EH (cell line): ENCODE data around the gene FGD4.
"Not testable (repeated sequence)": the region's sequence is repeated elsewhere in the genome, so short reads cannot be mapped to it uniquely, and the experiment has no call there.

Experiments used
- DNase-seq: peaks from one replicate; pipeline ENCODE4 v3.0.0-alpha.2; 2015; ENCODE audit warnings: low read depth

Gene FGD4

DNA sequence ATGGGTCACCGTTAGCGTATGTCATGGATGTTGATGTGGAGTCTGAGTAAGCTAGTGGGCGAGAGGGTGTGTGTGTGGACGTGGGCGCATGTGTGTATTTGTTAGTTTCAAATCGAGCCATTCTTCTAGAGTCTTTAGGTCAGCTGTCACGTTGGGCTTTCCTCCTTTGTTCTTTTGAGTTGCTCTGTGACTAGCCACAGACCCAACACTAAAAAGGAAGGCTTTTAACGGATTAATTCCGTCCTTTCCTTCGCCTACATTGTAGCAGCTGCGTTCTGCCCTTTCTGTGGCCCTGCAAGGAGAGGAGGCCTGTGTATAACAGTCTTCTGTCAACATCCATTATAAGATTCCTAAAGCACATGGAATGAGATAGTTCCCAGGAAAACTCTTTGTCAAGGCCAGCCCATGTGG lies 162.6 kb downstream of the FGD4 start:
- peak; percentile 84 for DNase-seq

DNA sequence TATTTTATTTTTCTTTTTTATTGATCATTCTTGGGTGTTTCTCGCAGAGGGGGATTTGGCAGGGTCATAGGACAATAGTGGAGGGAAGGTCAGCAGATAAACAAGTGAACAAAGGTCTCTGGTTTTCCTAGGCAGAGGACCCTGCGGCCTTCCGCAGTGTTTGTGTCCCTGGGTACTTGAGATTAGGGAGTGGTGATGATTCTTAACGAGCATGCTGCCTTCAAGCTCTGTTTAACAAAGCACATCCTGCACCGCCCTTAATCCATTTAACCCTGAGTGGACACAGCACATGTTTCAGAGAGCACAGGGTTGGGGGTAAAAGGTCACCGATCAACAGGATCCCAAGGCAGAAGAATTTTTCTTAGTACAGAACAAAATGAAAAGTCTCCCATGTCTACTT lies 163.1 kb downstream of the FGD4 start:
- not testable (repeated sequence) for DNase-seq

DNA sequence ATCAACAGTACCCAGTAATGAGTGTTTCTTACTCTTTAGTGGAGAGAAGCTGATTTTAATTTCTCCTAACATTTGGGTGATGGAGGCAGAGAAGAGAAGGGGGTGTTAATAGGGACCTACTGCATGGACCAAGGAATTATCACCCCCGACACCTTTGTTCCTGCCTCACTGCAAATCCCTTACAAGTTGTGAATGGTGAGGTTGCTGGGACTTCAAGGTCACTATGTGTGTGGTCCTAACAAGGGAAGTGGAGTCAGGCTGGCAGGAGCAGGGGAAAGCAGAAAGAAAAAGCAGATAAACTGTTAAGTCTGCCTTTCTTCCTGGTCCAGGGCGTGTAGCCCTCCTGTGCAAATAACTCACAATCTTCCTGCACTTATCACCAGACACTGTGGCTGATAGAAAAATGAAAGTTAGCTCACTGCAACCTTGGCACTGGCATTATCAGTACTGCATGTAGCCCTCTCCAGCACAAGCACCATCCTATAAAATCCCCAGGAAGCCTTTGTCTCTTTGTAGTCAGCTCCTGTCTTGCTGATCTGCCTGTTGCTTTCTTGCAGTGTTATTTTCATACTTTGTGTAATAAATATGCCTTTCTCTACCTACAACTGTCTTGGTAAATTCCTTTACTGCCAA lies 167.4 kb downstream of the FGD4 start:
- peak; percentile 56 for DNase-seq

DNA sequence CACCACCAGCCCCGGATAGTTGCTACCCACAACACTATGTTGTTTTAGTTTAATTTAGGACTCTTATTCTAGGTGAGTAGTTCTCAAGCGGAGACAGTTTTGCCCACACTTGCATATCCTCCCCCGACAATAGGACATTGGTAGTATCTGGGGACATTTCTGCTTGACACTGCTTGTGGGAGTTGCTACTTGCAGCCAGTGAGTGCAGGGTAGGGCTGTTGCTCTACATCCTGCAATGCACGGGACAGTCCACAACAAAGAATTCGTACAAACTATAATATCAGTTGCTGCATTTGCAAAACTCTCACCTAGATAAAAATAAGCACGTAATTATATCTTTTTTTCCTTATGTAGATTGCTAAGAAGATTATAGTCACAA lies 167.9 kb downstream of the FGD4 start:
- DNase-seq: no peak

DNA sequence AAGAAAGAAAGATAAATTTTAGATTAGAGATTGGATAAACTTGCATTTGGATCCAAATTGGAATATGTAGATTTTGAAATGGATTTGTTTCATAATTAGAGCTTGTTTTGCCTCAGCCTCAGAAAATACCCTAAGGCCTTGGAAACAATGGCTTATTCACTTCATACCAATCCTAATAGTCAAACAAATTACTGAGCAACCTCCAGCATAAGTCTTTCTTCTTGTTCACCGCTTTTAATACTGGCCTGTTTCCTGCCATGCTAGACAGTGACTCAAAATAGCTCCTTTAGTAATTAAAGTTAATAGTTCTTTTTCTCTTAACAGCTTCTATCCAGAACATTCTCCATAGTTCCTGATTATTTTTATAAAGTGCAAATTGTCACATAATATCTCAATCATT lies 168.9 kb downstream of the FGD4 start:
- DNase-seq: peak; percentile 95

DNA sequence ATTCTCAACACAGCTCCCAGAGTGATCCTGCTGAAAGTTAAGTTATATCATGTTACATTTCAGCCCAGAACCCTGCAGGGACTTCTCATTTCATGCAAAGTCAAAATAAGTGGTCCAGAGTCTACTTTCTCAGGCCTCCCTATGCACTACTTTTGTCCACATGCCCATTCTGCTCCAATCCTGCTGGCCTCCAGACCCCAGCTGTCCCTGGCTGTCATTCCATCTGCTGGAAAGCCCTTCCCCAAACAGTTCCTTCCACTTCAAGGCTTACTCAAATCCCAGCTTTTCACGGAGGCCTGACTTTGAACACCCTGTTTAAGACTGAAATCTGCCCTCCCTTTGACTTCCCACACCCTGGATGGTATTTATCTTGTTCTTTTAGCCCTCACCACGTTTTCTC lies 169.9 kb downstream of the FGD4 start:
- peak; percentile 29 for DNase-seq

DNA sequence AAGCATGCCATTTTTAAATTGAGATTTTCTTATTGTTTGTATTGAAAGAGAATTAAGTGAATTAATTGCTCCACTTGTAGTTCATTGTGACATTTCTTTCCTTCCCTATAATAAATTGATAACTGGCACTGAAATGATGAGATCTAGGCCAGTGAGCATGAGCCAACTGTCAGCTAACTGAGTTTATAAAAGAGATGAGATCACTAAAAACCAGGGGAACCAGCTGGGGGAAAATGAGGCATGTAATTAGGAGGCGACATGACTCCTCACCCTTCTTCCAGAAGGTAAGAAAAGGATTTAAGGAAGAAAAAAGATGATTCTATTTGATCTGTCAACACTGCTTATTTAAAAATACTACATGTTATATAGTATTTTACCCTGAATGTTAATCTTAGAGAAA lies 175.2 kb downstream of the FGD4 start:
- DNase-seq: no peak

DNA sequence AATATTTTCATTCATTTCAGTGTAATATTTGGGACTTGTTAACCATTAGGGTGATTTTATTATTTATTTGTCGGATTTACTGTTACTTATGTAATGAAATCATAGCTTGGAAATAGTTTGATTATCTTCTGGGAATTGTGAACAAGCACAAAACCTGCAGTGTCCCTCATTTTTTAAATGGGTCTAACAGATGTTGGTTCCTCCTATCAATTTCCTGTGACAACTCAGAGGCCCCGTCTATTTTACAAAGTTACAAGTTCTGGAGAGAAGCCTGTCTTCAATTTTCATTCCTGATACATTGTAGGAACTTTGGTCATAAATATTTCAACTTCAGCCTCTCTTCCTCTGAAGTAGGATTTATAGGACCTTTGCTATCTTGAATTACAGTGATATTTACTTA lies 178.0 kb downstream of the FGD4 start:
- DNase-seq: no peak

DNA sequence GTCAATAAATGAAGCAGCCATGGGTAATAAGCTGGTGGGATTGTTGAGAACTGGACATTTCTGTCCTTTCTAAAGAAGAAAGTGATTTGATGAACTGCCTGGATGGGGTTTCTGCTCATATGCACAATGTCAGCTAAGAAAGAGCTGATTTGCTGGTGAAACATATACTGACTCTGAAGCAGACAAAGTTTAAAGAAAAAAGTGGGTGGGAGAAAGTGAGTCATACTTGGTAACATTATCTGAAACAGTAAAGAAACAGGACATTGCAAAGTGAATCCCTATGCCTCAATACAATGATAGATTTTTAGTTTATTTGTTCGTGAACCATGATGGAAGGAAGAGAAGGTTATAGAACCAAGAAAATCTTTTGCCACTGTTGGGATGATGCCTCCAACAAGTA lies 184.2 kb downstream of the FGD4 start:
- DNase-seq: peak; percentile 54

DNA sequence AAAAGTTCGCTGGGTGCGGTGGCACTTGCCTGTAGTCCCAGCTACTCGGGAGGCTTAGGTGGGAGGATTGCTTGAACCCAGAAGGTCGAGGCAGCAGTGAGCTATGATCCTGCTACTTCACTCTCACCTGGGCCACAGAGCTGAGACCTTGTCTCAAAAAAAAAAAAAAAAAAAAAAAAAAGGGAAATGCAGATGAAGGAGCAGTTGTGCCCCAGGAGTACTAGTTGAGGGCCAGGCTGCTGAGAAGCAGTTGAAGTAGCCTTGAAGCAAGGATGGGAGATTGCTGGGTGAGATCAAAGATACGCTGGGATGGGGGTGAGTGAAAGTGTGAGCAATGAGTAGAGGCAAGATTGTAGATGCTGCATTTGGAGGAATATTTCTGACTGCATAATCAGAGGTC lies 186.3 kb downstream of the FGD4 start:
- DNase-seq: no peak

DNA sequence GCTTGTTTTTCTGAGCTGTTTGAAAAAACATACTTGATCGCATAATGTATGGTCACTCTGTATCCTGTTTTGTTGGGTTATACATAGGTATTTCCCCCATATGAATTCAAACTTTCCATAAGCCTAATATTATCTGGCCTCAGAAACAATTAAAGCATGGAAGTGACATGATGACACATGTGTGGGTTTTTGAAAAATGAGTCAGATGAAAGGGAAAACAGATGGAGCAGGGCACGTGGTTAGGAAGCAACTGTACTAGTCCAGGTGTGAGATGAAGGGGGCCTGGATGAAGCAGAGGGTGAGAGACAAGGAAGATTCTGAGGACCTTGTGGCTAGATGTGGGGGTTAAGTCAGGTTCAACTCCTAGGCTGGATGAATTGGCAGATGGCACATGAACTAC lies 187.0 kb downstream of the FGD4 start:
- peak; percentile 57 for DNase-seq

DNA sequence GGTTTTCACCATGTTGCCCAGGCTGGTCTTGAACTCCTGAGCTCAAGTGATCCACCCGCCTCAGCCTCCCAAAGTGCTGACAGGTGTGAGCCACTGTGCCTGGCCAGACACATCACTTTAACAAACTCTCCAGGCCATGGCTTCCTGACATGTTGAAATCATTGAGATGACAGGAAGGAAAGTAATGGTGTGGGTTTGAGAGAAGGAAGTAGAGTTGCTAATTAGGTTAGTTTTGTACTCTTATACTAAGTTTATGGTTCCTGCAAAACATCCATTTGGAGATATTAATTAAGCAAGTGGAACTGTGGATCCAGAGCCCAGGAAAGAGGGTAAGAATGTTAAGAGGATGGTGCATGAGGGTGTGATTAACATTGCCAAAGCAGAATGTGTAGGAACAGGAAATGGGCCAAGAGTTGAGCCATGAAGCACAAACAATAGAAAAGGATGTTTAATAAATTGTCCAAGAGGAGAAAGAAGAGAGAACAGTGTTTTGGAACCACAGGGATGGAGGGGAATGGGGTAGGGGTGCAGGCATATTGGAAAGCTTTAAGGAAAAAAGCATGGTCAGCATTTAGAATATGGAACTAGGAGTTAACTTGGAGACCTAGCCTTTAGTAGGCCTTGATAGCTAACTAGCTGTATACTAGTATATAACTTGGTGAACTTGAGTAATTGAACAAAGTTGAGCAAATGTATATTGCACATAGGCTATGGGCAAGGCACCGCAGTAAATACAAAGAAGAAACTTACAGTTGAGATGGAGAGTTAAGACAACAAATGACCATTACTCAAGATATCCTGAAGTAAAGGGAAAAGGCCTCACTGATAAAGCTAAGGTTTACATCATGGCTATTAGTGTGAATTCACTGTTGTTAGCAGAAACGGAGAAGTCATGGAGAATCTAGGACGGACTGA lies 188.5 kb downstream of the FGD4 start:
- no peak for DNase-seq

DNA sequence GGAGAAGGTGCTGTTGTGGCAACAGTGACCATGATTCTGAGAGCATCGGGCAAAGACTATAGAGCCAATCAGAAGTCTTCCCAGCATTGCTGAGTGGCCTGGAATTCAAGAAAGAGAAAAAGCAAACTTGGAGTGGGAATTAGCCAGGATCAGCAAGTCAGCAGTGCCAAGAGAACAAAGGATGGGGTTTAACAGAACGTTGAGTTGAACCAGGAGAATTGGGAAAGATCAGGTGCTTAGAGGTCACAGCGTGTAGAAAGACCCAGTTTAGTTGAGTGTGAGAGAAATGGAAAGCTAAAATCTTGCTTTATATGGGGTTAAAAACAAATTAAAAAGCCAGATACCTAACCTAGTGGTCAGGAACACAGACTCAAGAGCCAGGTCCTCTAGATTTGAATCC lies 189.2 kb downstream of the FGD4 start:
- DNase-seq: no peak

DNA sequence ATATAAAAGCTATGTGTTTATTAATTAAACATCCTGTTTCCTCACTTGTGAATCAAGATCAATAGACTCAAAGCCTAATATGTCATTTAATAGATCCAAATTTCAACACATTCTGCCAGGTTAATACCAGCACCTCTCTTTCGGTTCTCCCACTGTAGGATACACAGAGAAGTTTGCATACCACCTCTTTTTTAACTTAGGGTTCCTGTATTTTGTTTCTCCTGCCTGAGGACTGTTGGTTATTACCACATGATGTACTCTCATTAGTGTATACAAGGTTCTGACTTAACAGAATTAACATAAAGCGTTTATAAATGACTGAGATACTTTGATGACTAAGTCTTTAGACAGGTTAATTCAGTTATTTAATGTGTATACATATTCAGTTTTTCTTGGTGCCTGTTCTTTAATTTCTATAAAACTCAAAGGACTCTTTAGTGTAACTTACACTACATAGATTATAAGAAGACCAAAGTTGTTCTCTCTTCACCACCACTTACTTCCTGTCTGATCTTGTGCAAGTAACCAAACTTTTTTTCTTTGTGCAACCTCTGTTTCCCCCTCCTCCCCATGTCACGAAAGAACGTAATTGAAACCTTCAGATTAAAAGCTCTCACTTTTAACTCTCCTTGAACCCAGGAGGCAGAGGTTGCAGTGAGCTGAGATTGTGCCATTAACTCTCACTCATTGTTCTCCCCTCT lies 190.0 kb downstream of the FGD4 start:
- DNase-seq: no peak

DNA sequence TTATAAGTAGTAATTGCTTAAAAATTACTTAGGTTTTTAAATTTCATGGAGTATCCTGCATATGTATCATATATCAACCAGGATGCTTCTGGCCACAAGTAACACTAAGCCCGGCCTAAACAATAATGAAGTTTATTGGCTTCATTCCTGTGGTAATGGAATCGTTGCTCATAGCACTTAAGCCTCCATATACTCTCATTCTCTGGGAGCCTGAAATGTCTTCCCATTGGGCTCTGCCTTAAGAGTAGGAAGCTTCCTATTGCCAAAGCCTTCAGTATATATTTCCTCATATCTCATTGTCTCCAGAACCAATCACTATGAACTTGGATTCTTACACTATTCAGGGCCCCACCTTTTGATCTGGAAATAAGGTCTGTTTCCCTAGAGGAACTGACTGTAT lies 195.9 kb downstream of the FGD4 start:
- DNase-seq: peak; percentile 90

DNA sequence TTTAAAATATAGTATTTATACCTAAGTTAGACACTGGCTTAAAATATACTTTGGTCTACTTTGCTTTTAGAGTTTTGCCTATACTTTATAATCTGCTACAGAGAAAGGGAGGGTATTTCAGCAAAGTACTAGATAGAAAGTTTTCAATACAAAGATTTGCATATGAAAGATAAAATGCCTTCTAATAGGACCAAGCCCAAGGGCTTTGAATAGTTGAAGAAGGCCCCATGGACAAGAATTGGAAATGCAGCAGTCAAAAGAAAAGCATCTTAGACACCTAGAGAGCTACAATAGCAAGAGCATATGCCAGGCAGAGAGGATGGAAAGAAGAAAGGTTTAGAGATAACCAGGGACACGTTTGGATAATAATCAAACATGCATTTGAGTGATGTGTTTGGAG lies 196.7 kb downstream of the FGD4 start:
- no peak for DNase-seq

DNA sequence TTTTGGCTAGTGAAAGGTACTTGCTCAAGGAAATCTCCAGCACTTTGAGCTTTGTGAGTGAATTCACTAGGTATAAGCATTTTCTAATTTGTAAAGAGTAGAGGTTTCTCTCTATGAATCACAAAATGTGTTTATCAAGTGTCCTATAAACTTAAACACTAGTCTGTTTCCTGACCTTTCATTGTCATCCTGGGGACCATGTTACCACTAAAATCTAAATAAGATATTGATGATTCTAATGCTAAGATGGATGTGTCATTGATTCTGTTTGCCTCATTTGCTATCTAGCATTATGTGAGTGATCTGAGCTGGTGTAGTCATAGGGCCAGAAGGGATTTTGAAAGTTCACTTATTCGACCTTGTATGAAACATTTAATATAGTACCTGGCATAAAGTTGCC lies 199.3 kb downstream of the FGD4 start:
- no peak for DNase-seq

DNA sequence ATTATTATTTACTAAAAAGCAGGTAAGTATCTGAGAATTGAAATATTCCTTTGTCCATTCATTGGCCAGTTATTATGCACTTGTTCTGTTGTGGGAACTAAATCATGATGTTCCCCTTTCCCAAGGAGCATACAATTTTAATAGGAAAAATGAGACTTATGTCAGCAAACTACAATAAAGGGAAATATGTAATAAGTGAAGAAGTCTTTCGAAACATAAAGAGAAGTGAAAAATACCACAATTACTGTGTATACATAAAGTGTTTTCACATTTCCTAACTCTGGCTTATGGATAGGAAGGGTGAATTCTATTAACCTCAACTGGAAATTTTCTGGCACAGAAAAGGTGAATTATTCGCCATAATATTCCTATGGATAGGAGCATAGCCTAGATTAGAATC lies 201.3 kb downstream of the FGD4 start:
- no peak for DNase-seq

DNA sequence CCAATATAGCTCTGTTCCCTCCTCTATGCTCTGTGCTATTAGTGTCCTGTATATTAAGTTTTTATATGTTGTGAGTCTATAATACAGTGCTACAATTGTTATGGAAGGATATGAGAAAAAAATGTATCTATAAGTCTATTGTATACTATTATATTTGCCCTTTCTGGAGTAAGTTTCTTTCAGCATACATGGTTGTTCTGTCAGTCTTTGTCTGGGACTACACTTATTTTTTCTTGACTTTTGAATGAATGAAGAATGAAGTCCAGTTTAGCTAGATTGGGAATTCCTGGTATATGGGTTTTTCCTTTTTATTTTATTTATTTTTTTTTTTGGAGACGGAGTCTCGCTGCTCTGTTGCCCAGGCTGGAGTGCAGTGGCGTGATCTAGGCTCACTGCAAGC lies 203.7 kb downstream of the FGD4 start:
- no peak for DNase-seq

DNA sequence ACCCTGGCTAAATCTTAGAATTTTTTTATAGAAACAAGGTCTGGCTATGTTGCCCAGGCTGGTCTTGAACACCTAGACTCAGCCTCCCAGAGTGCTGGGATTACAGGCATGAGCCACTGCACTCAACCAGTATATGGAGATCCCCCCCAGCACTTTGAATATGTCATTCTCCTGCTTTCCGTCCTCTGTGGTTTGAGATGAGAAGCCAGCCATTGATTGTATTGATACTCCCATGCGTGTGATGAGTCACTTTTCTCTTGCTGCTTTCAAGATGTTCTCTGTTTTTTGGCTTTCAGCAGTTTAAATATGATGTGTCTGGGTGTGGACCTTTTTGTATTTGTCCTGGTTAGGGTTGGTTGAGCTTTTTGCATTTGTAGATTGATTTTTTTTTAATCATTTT lies 204.5 kb downstream of the FGD4 start:
- peak; percentile 40 for DNase-seq

DNA sequence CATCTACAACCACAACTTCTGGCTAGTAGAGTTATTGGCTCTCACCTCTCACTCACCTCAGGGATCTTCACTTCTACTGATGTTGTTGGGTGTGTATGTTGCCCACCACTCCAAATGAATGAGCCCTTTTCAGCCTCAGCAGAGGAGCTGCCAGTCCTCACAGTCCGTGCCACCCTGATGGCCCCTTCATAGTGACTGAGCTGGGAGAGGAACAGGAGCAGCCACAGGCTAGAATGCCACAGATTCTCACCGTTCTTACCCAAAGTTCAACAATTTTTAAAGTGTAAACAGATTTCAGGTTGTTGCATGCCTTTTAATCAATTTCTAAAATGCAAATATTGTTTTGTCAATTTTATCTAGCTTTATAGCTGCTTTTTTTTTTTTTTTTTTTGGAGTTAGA lies 205.2 kb downstream of the FGD4 start:
- DNase-seq: no peak

DNA sequence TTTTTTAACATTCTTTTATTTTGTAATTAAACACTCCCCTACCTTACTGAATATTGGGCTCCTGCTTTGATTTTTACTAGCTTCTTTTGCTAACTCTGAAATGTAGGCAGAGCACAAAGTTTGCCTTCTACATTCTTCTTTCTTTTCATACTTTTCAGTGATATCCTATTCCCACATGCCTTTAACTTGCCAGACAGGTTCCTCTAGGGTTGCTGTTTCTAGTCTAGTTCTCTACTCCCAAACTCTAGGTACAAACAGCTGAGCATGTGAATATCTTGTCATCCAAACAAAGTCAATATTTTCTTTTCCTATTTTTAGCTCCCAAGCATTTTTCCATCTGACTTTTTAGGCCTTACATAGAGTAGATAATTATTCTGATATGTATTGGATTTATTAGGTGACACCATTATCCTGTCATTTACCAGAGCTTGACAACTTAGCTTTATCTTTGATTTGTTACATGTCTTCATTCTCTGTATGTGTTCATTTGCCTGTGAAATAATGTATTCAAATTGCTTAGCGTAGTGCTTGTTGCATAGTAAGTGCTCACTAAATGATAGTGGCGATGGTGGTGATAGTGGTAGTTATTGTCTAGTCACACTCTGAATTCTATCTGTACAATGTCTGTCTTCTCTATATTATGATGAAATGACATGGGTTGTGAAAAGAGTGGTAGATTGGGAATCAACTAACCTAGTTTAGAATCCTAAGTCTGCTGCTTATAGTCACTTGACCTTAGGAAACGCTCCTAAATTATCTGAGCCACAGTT lies 206.2 kb downstream of the FGD4 start:
- peak; percentile 24 for DNase-seq
